Measurements from ENCODE around the gene TULP1.

TULP1 gene

GRCh38 chr6:35512006-35512405, 690 bp downstream of the TULP1 start:
- no peak for TF ChIP-seq CTCF (IDR thresholded peaks at IDR 0.05; ENCODE audit: borderline replicate concordance, insufficient read depth, low read depth, low read length)
- H3K4me3 ChIP-seq (ENCODE audit: low read depth, low read length): no peak overlapping the region

GRCh38 chr6:35511562-35511941, 1.1 kb downstream of the TULP1 start:
- TF ChIP-seq CTCF (IDR thresholded peaks at IDR 0.05; ENCODE audit: borderline replicate concordance, insufficient read depth, low read depth, low read length): no peak
- no peak overlapping the region for H3K4me3 ChIP-seq (ENCODE audit: low read depth, low read length)

- TF ChIP-seq CTCF (IDR thresholded peaks at IDR 0.05; ENCODE audit: borderline replicate concordance, insufficient read depth, low read depth, low read length): no peak
- no peak overlapping the region for H3K4me3 ChIP-seq (ENCODE audit: low read depth, low read length)
These were observed 1.7 kb downstream of the TULP1 start for GRCh38 chr6:35510916-35511561.

GRCh38 chr6:35508542-35508941, 4.2 kb downstream of the TULP1 start:
- no peak for TF ChIP-seq CTCF (IDR thresholded peaks at IDR 0.05; ENCODE audit: borderline replicate concordance, insufficient read depth, low read depth, low read length)
- no peak overlapping the region for H3K4me3 ChIP-seq (ENCODE audit: low read depth, low read length)

- H3K4me3 ChIP-seq (ENCODE audit: low read depth, low read length): no peak overlapping the region
- TF ChIP-seq CTCF (IDR thresholded peaks at IDR 0.05; ENCODE audit: borderline replicate concordance, insufficient read depth, low read depth, low read length): no peak
These were observed 4.7 kb downstream of the TULP1 start for GRCh38 chr6:35508027-35508426.

- H3K4me3 ChIP-seq (ENCODE audit: low read depth, low read length): no peak overlapping the region
- no peak for TF ChIP-seq CTCF (IDR thresholded peaks at IDR 0.05; ENCODE audit: borderline replicate concordance, insufficient read depth, low read depth, low read length)
These were observed 5.5 kb downstream of the TULP1 start for GRCh38 chr6:35507221-35507620.

- H3K4me3 ChIP-seq (ENCODE audit: low read depth, low read length): no peak overlapping the region
- TF ChIP-seq CTCF (IDR thresholded peaks at IDR 0.05; ENCODE audit: borderline replicate concordance, insufficient read depth, low read depth, low read length): no peak
These were observed 6.2 kb downstream of the TULP1 start for GRCh38 chr6:35506536-35506935.
